DOHH2 (cell line): ENCODE results near the gene CDC42BPA.

ENCODE experiments used
- CTCF ChIP-seq: fragments of 200-600 bp; sonication (generic); IDR thresholded peaks from one replicate; pipeline ENCODE4 v1.5.1; 2014; ENCODE audit warnings: antibody characterized with exemption, mild to moderate bottlenecking, low read depth, low read length; ENCODE audit not compliant: poor library complexity, severe bottlenecking
- EZH2phosphoT487 ChIP-seq: fragments of 200-600 bp; sonication (generic); IDR thresholded peaks from 2 replicates; pipeline ENCODE4 v1.6.1; 2017; ENCODE audit warnings: borderline replicate concordance, mild to moderate bottlenecking, antibody characterized with exemption, low read length, moderate library complexity, mixed read lengths

DNA sequence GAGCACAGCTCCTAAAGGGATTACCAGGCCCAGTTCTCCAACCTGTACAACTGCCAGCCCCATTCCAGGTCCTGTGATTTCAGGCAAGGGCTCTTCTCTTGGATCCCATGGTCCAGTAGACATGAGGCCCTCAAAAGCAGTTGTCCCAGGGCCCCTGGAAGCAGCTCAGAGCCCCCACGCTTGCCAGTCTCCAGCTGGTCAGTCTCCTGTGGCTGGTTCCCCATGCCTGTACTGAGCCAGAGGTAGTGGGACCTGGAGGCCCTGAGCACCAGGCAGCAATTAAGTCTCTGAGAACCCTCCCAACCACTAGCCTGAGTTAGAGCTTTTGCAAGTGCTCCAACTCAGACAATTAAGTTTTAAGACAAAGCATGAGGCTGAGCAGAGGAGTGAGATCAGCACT lies 36.9 kb downstream of the CDC42BPA start:
- TF ChIP-seq CTCF (no peak), EZH2phosphoT487 (no peak)
